ENCODE measurements around the gene NUDT3. TPM values are rescaled to one million over a fixed set of nuclear protein-coding genes. Genes with fewer than 3 reads are reported as not detected.

Gene NUDT3
- total RNA-seq, 1 donor from 2014 or later = 31.7 TPM

DNA sequence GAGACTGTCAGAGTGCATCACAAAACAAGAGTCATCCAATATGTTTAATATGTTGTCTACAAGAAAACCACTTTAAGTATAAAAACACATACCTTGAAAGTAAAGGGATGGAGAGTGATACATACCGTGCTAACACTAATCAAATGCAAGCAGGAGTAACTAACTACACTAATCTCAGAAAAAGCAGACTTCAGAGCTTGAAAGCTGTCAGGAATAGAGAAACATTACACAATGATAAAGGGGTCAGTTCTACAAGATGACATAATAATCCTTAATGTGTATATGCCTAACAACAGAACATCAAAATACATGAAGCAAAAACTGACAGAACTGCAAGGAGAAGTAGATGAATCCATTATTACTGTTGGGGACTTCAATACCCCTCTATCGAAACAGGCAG, 84.0 kb downstream of the NUDT3 start:
- no peaks in the 10 kb centered on the region for H3K27me3 ChIP-seq (ENCODE audit: control insufficient read depth, insufficient read depth, low read length)
- no peaks in the 10 kb centered on the region for H3K36me3 ChIP-seq (ENCODE audit: control insufficient read depth, insufficient read depth, low read length)
- no peak overlapping the region for H3K4me3 ChIP-seq (ENCODE audit: low read depth, low read length)
- TF ChIP-seq CTCF (IDR thresholded peaks at IDR 0.05; ENCODE audit: insufficient read depth, low read length, poor library complexity, severe bottlenecking) = no peak
- DNase-seq (ENCODE audit: low read depth) = no peak

DNA sequence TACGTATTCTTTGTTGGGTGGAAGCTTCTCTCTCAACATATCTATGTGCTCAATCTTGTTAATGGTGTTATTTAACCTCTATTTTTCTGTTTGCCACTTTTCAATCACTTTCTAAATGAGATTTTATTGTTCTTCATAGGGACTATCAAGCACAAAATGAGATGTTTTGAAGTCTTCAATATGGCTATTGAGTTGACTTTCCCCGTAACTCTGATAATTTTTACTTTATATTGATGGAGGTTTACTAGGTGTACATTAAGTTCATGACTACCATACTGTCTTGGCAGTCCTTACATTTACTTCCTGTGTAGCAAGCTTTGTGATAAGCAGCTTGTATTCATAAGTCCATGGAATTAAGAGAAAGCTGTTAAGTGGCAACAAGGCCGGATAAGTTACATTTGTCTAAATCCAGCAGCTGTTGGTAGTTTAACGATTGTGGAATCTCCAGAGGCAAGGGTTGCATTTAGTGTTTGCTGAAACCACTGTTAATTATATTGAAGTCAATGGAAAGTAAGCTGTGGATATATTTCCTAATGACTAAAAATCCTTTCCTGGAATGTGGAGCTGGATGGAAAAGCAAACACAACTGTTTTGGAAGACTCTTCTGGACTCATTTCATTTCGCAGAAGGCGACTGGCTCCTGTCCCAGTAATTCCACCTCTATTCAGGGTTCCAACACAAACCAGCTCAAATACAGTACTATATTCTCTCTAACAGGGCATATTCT, 86.3 kb downstream of the NUDT3 start:
- no peaks in the 10 kb centered on the region for H3K27me3 ChIP-seq (ENCODE audit: control insufficient read depth, insufficient read depth, low read length)
- H3K4me3 ChIP-seq (ENCODE audit: low read depth, low read length) = no peak overlapping the region
- TF ChIP-seq CTCF (IDR thresholded peaks at IDR 0.05; ENCODE audit: insufficient read depth, low read length, poor library complexity, severe bottlenecking) = no peak
- DNase-seq (ENCODE audit: low read depth) = no peak
- H3K36me3 ChIP-seq (ENCODE audit: control insufficient read depth, insufficient read depth, low read length) = no peaks in the 10 kb centered on the region

GRCh38 chr6:34305497-34305896, 87.0 kb downstream of the NUDT3 start:
- H3K4me3 ChIP-seq (ENCODE audit: low read depth, low read length) = no peak overlapping the region
- H3K36me3 ChIP-seq (ENCODE audit: control insufficient read depth, insufficient read depth, low read length) = no peaks in the 10 kb centered on the region
- no peak for DNase-seq (ENCODE audit: low read depth)
- H3K27me3 ChIP-seq (ENCODE audit: control insufficient read depth, insufficient read depth, low read length) = no peaks in the 10 kb centered on the region
- TF ChIP-seq CTCF (IDR thresholded peaks at IDR 0.05; ENCODE audit: insufficient read depth, low read length, poor library complexity, severe bottlenecking) = no peak

DNA sequence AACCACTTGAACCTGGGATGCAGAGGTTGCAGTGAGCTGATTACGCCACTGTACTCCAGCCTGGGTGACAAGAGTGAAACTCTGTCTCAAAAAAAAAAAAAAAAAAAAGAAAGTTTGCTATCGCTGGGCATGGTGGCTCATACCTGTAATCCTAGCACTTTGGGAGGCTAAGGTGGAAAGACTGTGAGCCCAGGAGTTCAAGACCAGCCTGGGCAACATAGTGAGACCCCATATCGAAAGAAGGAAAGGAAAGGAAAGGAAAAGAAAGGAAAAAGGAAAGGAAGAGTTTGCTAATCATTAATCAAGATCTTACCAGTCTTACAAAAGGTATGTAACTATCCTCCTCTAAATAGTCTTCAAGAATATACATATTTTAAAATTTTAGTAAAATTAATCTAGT, 88.3 kb downstream of the NUDT3 start:
- no peak for TF ChIP-seq CTCF (IDR thresholded peaks at IDR 0.05; ENCODE audit: insufficient read depth, low read length, poor library complexity, severe bottlenecking)
- DNase-seq (ENCODE audit: low read depth) = no peak
- H3K36me3 ChIP-seq (ENCODE audit: control insufficient read depth, insufficient read depth, low read length) = no peaks in the 10 kb centered on the region
- no peak overlapping the region for H3K4me3 ChIP-seq (ENCODE audit: low read depth, low read length)
- no peaks in the 10 kb centered on the region for H3K27me3 ChIP-seq (ENCODE audit: control insufficient read depth, insufficient read depth, low read length)

- Histone ChIP-seq H3K27me3 (ENCODE audit: control insufficient read depth, insufficient read depth, low read length) (no peaks in the 10 kb centered on the region), H3K36me3 (ENCODE audit: control insufficient read depth, insufficient read depth, low read length) (no peaks in the 10 kb centered on the region), H3K4me3 (ENCODE audit: low read depth, low read length) (no peak overlapping the region)
- TF ChIP-seq CTCF (IDR thresholded peaks at IDR 0.05; ENCODE audit: insufficient read depth, low read length, poor library complexity, severe bottlenecking) = no peak
- DNase-seq (ENCODE audit: low read depth) = no peak
Measured at GRCh38 chr6:34302929-34303328, 89.5 kb downstream of the NUDT3 start.

- H3K36me3 ChIP-seq (ENCODE audit: control insufficient read depth, insufficient read depth, low read length) = no peaks in the 10 kb centered on the region
- H3K4me3 ChIP-seq (ENCODE audit: low read depth, low read length) = no peak overlapping the region
- DNase-seq (ENCODE audit: low read depth) = no peak
- no peak for TF ChIP-seq CTCF (IDR thresholded peaks at IDR 0.05; ENCODE audit: insufficient read depth, low read length, poor library complexity, severe bottlenecking)
- no peaks in the 10 kb centered on the region for H3K27me3 ChIP-seq (ENCODE audit: control insufficient read depth, insufficient read depth, low read length)
Measured at GRCh38 chr6:34301408-34301807, 91.1 kb downstream of the NUDT3 start.
